NCI-H524 treated with DMSO at 0.1 percent for 48 hours (cell line): ENCODE results near the gene LDAF1.
"Not testable (repeated sequence)": the region's sequence is repeated elsewhere in the genome, so short reads cannot be mapped to it uniquely, and the experiment has no call there.

Experiments
- DNase-seq: peaks from one replicate; lab custom pipeline; 2025; lab: John Stamatoyannopoulos, UW

Gene LDAF1

GRCh38 chr16:21195330-21195729 is 36.9 kb downstream of the LDAF1 start:
- not testable (repeated sequence) for DNase-seq

- DNase-seq, result no peak
These were observed 38.6 kb downstream of the LDAF1 start for GRCh38 chr16:21197112-21197511.

DNA sequence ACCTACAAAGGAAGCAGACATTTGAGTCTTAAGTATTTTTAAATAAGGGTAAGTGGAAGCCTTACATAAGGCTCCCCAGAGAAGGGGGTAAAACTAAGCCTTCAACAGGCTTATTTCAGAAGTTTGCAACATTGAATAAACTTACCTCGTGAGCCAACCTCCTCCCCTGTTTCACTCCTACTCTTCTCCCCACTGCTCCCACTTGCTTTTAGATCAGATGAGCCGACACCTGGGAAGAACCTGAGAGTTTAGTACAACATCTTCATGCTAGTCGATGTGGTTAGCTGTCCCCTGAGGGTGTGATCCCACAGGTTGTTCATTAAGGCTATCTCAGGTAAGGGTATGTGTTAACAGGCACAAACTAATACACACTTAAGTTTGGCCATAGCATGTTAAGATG is 39.1 kb downstream of the LDAF1 start:
- no peak for DNase-seq

DNA sequence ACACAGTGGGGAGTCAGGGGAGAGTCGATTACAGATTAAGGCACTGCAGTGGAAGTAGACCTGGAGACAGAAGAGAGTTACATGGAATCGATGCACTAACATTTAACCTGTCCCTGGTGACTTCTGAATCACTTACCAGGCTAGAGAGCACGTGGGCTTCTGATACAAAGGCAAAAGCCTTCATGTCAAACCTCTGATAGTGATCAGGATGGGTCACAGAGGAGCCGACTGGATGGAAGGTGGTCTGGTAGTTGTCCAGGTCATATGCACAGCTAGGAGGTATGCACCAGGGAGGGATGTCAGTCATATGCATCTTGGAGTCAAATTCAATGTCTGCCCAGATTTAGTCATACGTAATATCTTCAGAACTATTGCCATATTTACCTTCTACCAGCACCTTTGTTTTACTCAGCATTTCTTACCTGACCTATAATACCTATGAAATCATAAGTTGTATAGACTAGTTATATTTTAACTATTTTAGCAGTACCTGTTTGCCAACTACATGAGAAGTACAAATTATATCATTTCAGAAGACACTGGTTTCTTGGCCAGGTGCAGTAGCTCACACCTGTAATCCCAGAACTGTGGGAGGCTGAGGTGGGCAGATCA is 41.2 kb downstream of the LDAF1 start:
- no peak for DNase-seq

DNA sequence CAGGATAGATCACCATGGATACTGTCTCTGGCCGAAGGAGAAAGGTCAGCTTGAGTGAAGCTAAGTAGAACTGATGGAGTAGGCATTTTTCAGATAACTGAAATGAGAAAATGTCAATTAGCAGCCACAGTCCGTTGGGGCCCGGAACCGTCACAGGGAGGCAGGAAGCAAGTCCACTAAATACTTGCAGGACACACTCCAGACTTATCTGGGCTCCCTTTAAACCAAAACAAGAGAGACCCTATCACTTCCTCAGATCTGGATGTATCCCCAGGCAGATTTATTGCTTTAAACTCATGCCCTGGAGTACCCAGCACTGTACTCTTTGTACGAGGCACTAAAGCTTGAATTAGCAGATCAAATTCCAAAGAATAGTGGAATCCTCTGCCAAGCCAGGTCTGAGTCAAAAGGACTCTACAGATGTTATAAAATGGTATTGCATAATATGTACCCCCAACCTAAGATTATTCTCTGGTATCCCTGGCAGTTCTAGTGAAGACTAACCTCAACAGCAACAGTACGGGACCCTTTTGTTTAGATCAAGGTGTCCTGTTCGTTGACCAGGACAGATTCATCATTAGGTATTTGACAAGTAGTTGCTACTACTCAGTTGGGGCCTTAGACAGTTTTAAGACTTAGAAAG is 44.8 kb downstream of the LDAF1 start:
- no peak for DNase-seq

- DNase-seq, result no peak
These were observed 46.8 kb downstream of the LDAF1 start for GRCh38 chr16:21205303-21205702.

DNA sequence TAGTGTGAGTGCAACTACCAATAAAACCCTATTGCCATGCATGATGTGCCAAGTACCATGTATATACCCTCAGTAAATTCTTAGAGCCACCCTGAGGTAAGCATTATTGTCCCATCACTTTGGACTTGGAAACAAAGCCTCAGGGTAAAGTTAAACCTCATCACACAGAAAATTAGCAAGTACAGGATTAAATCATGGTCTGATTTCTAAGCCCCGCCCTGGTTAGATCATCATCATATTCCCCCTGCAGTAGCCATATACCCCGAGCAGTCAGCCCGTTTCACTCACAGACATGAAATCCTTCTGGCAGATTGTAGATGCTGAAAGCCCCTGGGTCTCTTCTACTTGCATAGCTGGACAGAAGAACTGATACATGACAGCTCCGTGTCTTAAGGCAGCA is 48.1 kb downstream of the LDAF1 start:
- DNase-seq, result no peak

DNA sequence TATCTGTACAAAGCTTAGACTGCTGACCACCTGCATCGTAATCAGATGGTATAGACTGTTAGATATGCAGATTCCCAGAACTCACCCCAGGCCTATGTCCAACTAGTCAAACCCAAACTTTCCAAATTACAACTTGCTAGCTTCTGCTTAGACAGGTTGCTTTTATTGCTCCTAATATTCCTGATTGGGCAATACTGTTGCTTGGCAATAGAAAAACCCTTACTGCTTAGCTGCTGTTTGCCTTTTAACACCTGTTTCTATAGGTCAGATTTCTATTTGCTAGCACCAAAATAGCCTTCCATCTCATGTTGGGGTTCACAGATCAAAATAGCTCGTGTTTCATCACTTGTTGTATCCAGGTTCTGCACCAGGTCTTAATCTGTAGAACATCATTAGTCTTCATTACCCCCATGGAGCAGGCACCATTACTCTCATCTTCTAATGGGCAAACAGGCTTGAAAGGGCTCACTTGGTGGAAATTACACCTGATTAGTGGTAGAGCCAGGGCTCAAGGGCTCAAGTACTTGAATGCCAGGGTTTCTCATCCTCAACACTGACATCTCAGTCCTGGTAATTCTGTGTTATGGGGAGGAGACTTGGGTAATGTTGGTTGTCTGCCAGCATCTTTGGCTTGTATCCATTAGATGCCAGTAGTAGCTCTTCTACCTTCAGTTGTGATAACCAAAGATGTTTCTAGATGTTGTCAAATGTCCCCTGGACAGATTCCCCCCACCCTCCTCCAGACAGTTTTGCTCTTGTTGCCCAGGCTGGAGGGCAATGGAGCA is 50.2 kb downstream of the LDAF1 start:
- DNase-seq, result no peak

DNA sequence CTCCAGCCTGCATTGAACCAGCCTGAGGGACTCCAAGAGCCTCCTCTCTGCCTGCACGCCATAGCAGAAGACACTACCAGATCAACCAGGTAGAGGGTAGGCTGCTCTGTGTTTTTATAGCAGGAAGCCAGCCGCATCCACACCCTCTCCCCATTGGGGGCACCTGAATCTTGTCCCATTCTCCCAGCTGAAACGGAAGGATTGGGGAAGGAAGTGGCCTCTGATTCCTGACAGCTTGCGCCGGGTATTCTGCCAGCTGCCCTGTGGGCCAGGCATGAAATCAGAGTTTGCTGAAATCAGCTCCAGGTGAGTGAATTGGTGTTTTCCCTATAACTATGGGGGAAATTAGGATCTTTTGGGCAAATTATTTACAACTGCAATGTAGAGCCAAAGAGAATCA is 53.0 kb downstream of the LDAF1 start, which contains the start of gene ZP2:
TSS of gene ZP2 (minus strand) at position 89 of the 400 bp plus-strand sequence. CDS start at position 62, 27 bp downstream.
- DNase-seq, result no peak

- no peak for DNase-seq
These were observed 55.6 kb downstream of the LDAF1 start for GRCh38 chr16:21214086-21214485.

DNA sequence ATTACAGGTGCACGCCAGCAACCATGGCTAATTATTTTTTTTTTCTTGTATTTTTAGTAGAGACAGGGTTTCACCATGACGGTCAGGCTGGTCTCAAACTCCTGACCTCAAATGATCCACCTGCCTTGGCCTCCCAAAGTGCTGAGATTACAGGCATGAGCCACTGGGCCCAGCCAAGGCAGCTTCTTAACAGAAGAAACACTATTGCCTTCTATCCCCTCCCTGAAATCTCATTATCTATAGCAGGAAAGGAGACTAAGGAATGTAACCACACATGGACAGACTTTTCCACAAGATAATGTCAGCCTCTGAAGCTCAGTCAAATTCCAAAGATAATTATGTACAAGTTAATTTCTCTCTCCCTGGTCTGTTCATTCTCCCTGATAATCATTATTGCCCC is 58.6 kb downstream of the LDAF1 start:
- DNase-seq, result no peak

- no peak for DNase-seq
These were observed 59.7 kb downstream of the LDAF1 start for GRCh38 chr16:21218153-21218552.

DNA sequence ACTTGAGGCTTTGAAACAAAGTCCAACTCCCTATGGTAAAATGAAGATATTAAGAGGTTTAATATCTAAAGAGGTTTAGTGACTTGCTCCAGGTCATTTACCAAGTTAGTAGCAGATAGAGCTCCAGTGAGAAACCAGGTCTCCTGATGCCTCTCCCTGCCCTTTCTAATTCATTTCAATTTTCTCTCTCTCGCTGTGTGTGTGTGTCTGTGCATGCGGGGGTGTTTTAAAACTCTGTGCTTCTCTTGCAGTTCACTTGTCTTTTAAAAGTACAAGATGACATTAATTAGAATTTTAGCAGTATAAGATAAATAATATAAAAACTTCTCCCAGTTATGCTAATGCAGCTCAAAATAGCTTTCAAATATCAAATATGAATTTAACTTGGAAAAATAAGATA is 61.1 kb downstream of the LDAF1 start:
- no peak for DNase-seq

DNA sequence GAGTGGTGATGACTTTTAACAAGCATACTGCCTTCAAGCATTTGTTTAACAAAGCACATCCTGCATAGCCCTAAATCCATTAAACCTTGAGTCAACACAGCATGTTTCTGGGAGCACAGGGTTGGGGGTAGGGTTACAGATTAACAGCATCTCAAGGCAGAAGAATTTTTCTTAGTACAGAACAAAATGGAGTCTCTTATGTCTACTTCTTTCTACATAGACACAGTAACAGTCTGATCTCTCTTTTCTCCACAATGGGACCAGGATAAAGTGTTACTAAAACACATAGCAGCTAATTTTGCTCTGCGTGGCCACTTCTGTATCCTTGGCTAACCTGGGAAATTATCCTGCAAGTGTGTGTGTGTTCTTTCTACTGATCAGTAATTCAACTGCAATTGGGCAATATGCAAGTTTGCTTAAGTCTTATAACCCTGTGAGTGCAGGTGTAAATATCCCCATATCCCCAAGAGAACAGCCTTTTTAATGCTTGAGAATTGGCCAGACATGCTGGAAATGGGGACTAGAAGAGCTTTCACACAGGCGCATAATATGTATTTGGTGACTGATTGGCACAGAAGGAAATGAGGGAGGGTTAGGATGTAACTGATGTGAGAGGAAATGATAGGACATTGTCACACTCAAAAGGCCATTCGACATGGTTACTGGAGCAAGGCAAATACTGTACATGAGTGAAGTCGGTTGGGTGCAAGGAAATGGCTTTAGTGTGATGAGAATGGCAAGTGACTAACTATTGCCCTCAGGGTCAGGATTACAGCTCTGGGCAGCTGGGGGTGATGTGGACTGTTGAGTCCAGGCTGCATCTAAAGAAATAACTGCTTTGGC is 64.2 kb downstream of the LDAF1 start:
- DNase-seq, result no peak

- no peak for DNase-seq
These were observed 65.3 kb downstream of the LDAF1 start for GRCh38 chr16:21223787-21224186.

GRCh38 chr16:21224800-21225199 is 66.3 kb downstream of the LDAF1 start:
- no peak for DNase-seq

DNA sequence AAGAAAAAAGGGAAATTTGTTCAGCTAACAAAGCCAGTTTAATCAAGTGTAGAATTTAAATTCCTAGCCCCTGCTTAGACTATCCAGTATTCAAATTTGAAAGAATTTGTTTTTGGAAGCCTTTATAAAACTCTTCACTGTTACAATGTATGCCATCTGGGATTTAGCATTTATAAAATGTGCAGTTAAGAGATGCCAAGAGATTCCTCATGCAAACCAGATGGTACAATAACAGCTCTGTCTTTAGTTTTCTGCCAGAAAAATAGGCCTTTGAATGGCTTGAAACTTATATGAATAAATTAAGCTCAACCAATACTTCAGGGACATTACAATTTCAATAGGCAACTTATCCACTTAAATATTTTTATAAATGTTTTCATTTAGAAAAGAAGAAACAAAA is 68.3 kb downstream of the LDAF1 start:
- no peak for DNase-seq

GRCh38 chr16:21227866-21228265 is 69.4 kb downstream of the LDAF1 start:
- no peak for DNase-seq

- no peak for DNase-seq
These were observed 69.9 kb downstream of the LDAF1 start for GRCh38 chr16:21228361-21228872.
